Vagina (tissue), 2 donors: ENCODE results near the gene DNM2.
"Not testable (repeated sequence)": the region's sequence is repeated elsewhere in the genome, so short reads cannot be mapped to it uniquely, and the experiment has no call there.

Source experiments
- CTCF ChIP-seq, 3 experiments: fragments of 450-650 bp in 2 of 3; fragments of 200-600 bp in 1 of 3; sonication (generic) in 1 of 3; IDR thresholded peaks; one replicate each; pipeline ENCODE4 v1.5.1; 2017 to 2019; ENCODE audit warnings: antibody characterized with exemption in 3 of 3, mild to moderate bottlenecking in 2 of 3, moderate library complexity in 2 of 3
- POLR2A ChIP-seq, 2 donors: fragments of 450-650 bp; IDR thresholded peaks; one replicate each; pipeline ENCODE4 v1.6.1; 2017; ENCODE audit warnings: antibody characterized with exemption in 2 of 2, mild to moderate bottlenecking in 2 of 2, moderate library complexity in 2 of 2

GRCh38 chr19:10837649-10838048 is 119.8 kb downstream of the DNM2 start:
- TF ChIP-seq POLR2A, CTCF (IDR thresholded peaks at IDR 0.05): not testable (repeated sequence)
